HL-60 (cell line): ENCODE data around the gene CAPZA1.

Source experiments
- DNase-seq, 2 experiments: peaks; one replicate each; pipeline ENCODE4 v3.0.0-alpha.2; 2010 to 2020; ENCODE audit warnings: low read depth in 1 of 2, low spot score in 1 of 2
- H3K27ac ChIP-seq: fragments of 250-450 bp; sonication (Bioruptor Pico); replicated peaks from 2 replicates; pipeline ENCODE4 v1.5.1; 2020; ENCODE audit warnings: mild to moderate bottlenecking, moderate library complexity
- H3K27me3 ChIP-seq: fragments of 250-450 bp; sonication (Bioruptor Pico); 2 replicates; pipeline ENCODE4 v1.5.1; 2021; ENCODE audit warnings: mild to moderate bottlenecking, moderate library complexity; ENCODE audit not compliant: insufficient read depth, poor library complexity, severe bottlenecking
- H3K4me3 ChIP-seq: replicated peaks from 2 replicates; pipeline ENCODE4 v1.5.1; 2011; ENCODE audit warnings: mild to moderate bottlenecking, control low read depth, low read length; ENCODE audit not compliant: insufficient read depth
- CTCF ChIP-seq: IDR thresholded peaks from one replicate; pipeline ENCODE4 v1.5.1; 2011; ENCODE audit warnings: low read length, control low read depth, inconsistent platforms; ENCODE audit not compliant: insufficient read depth
- GABPA ChIP-seq: IDR thresholded peaks from 2 replicates; pipeline ENCODE4 v1.6.1; 2012; ENCODE audit warnings: low read depth
- POLR2AphosphoS5 ChIP-seq: IDR thresholded peaks from 2 replicates; pipeline ENCODE4 v1.6.1; 2012; ENCODE audit warnings: low read depth
- REST ChIP-seq: IDR thresholded peaks from 2 replicates; pipeline ENCODE4 v1.6.1; 2012; ENCODE audit warnings: low read depth; ENCODE audit not compliant: insufficient replicate concordance
- SPI1 ChIP-seq: IDR thresholded peaks from 2 replicates; pipeline ENCODE4 v1.6.1; 2012; ENCODE audit warnings: low read depth, mild to moderate bottlenecking, borderline replicate concordance

The CAPZA1 gene

GRCh38 chr1:112678605-112679004, 59.0 kb downstream of the CAPZA1 start:
- Histone ChIP-seq H3K4me3 (no peak overlapping the region), H3K27me3 (no peaks in the 10 kb centered on the region), H3K27ac (no peak overlapping the region)
- no peak for DNase-seq
- TF ChIP-seq CTCF (no peak), GABPA (no peak), REST (no peak), POLR2AphosphoS5 (no peak), SPI1 (no peak)

GRCh38 chr1:112685913-112686312, 66.3 kb downstream of the CAPZA1 start:
- H3K27me3 ChIP-seq = no peaks in the 10 kb centered on the region
- DNase-seq = no peak
- no peak for TF ChIP-seq GABPA
- no peak for TF ChIP-seq SPI1
- no peak for TF ChIP-seq POLR2AphosphoS5
- TF ChIP-seq REST = no peak
- no peak for TF ChIP-seq CTCF
- H3K4me3 ChIP-seq = no peak overlapping the region
- H3K27ac ChIP-seq = no peak overlapping the region

GRCh38 chr1:112686417-112686816, 66.8 kb downstream of the CAPZA1 start:
- no peak for TF ChIP-seq GABPA
- TF ChIP-seq REST = no peak
- no peak for TF ChIP-seq CTCF
- TF ChIP-seq POLR2AphosphoS5 = no peak
- no peak for TF ChIP-seq SPI1
- no peaks in the 10 kb centered on the region for H3K27me3 ChIP-seq
- H3K27ac ChIP-seq = no peak overlapping the region
- no peak for DNase-seq
- H3K4me3 ChIP-seq = no peak overlapping the region
